Neuronal stem cell (in vitro differentiated cells): ENCODE data around the gene IQCK.

Experiments used
- DNase-seq: peaks from one replicate; pipeline ENCODE4 v3.0.0-alpha.2; 2013; ENCODE audit warnings: low spot score
- H2AFZ ChIP-seq: one replicate; pipeline ENCODE4 v1.6.1; 2013; ENCODE audit warnings: mild to moderate bottlenecking, low read length, inconsistent platforms
- H2AK5ac ChIP-seq: 2 replicates; pipeline ENCODE4 v1.6.1; 2013; ENCODE audit warnings: low read depth, mild to moderate bottlenecking, inconsistent platforms, low read length, moderate library complexity, mixed read lengths
- H2BK120ac ChIP-seq: 2 replicates; pipeline ENCODE4 v1.6.1; 2013; ENCODE audit warnings: low read depth, mild to moderate bottlenecking, inconsistent platforms, low read length, moderate library complexity, mixed read lengths
- H2BK12ac ChIP-seq: one replicate; pipeline ENCODE4 v1.6.1; 2013; ENCODE audit warnings: low read length, inconsistent platforms
- H2BK15ac ChIP-seq: 2 replicates; pipeline ENCODE4 v1.6.1; 2013; ENCODE audit warnings: mild to moderate bottlenecking, low read length, inconsistent platforms, mixed read lengths
- H2BK5ac ChIP-seq: one replicate; pipeline ENCODE4 v1.6.1; 2013; ENCODE audit warnings: inconsistent platforms, mild to moderate bottlenecking, low read length, moderate library complexity
- H3K14ac ChIP-seq: one replicate; pipeline ENCODE4 v1.6.1; 2013; ENCODE audit warnings: low read length, inconsistent platforms
- H3K18ac ChIP-seq: 2 replicates; pipeline ENCODE4 v1.6.1; 2013; ENCODE audit warnings: low read length, inconsistent platforms
- H3K23ac ChIP-seq: 2 replicates; pipeline ENCODE4 v1.6.1; 2013; ENCODE audit warnings: low read depth, mild to moderate bottlenecking, mixed read lengths, low read length, inconsistent platforms; ENCODE audit not compliant: poor library complexity
- H3K27ac ChIP-seq: replicated peaks from 3 replicates; pipeline ENCODE4 v1.5.1; 2013; ENCODE audit warnings: low read length, inconsistent platforms
- H3K27me3 ChIP-seq, 3 experiments: 2 replicates each; pipeline ENCODE4 v1.6.1; 2013; ENCODE audit warnings: low read length in 3 of 3, mild to moderate bottlenecking in 2 of 3, inconsistent platforms in 1 of 3, low read depth in 1 of 3, mixed read lengths in 1 of 3, moderate library complexity in 1 of 3; ENCODE audit not compliant: control insufficient read depth in 3 of 3, insufficient read depth in 3 of 3
- H3K36me3 ChIP-seq, 2 donors: replicated peaks in 1 of 2; 2 replicates each; pipeline ENCODE4 v1.6.1; 2013; ENCODE audit warnings: low read length in 2 of 2; ENCODE audit not compliant: control insufficient read depth in 2 of 2, insufficient read depth in 2 of 2
- H3K4ac ChIP-seq: 2 replicates; pipeline ENCODE4 v1.6.1; 2013; ENCODE audit warnings: inconsistent platforms, mild to moderate bottlenecking, low read length, moderate library complexity
- H3K4me1 ChIP-seq, 2 donors: 1 replicate in 1 of 2; 2 replicates in 1 of 2; pipeline ENCODE4 v1.6.1; 2013; ENCODE audit warnings: low read length in 2 of 2, low read depth in 1 of 2; ENCODE audit not compliant: control insufficient read depth in 2 of 2, insufficient read depth in 1 of 2
- H3K4me2 ChIP-seq: one replicate; pipeline ENCODE4 v1.6.1; 2013; ENCODE audit warnings: mild to moderate bottlenecking, low read length, inconsistent platforms; ENCODE audit not compliant: insufficient read depth, poor library complexity, severe bottlenecking
- H3K4me3 ChIP-seq, 2 donors: 2 replicates each; pipeline ENCODE4 v1.5.1; 2013; ENCODE audit warnings: low read length in 2 of 2, mild to moderate bottlenecking in 2 of 2, inconsistent platforms in 1 of 2, moderate library complexity in 1 of 2
- H3K79me1 ChIP-seq: one replicate; pipeline ENCODE4 v1.6.1; 2013; ENCODE audit warnings: low read depth, mild to moderate bottlenecking, inconsistent platforms, low read length, moderate library complexity
- H3K9ac ChIP-seq: one replicate; pipeline ENCODE4 v1.6.1; 2013; ENCODE audit warnings: mild to moderate bottlenecking, low read depth, low read length, inconsistent platforms; ENCODE audit not compliant: poor library complexity
- H3K9me3 ChIP-seq, 2 donors: replicated peaks in 1 of 2; 2 replicates each; pipeline versions ENCODE3 to v1.6.1; 2013; ENCODE audit warnings: low read length in 2 of 2, mild to moderate bottlenecking in 2 of 2, inconsistent platforms in 1 of 2, low read depth in 1 of 2, mixed read lengths in 1 of 2, moderate library complexity in 1 of 2; ENCODE audit not compliant: control insufficient read depth in 2 of 2, insufficient read depth in 1 of 2
- H4K8ac ChIP-seq: one replicate; pipeline ENCODE4 v1.6.1; 2013; ENCODE audit warnings: low read depth, mild to moderate bottlenecking, inconsistent platforms, low read length, moderate library complexity
- H4K91ac ChIP-seq: one replicate; pipeline ENCODE4 v1.6.1; 2013; ENCODE audit warnings: low read length, low read depth, mild to moderate bottlenecking, inconsistent platforms; ENCODE audit not compliant: poor library complexity
- WGBS, 2 donors: extraction: QIAGEN DNeasy Blood & Tissue Kit; methylation state at CpG; one replicate each; pipeline ENCODE4 v1.1.7; 2013; ENCODE audit warnings: missing lambda C conversion rate in 2 of 2, mixed read lengths in 1 of 2; ENCODE audit not compliant: insufficient read length in 2 of 2, insufficient replicate concordance in 1 of 2; ENCODE audit errors: extremely low coverage in 2 of 2; 5-methylcytosine and 5-hydroxymethylcytosine counted together

The IQCK gene

DNA sequence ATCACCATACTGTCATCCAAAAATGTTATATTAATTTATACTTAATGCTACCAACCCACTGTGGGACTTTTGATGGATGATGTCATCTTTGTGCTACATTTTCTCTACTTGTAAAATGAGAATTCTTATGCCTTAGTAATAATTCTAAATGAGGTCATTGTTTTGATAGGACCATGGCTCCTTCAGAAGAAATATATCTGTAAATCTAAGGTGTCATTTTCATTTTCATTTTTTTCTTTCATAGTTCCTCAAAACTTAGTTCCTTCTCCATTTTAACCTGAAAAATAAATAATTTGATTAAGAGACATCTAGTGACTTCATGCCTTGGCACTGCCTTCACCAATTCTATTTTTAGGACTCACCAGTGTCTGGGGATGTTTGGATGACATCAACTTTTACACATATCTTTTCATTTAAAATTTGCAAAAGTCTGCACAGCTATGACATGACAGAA is 117.9 kb downstream of the IQCK start:
- no peak overlapping the region for H3K14ac ChIP-seq
- H3K4me1 ChIP-seq, result peaks cover 4 to 11% of the 10 kb centered on the region in 2 donors
- H3K9ac ChIP-seq, result no peak overlapping the region
- no peak overlapping the region for H2BK120ac ChIP-seq
- no peaks in the 10 kb centered on the region for H3K79me1 ChIP-seq
- no peak overlapping the region for H2AK5ac ChIP-seq
- DNase-seq, result no peak
- H3K4me2 ChIP-seq, result no peak overlapping the region
- H4K91ac ChIP-seq, result no peak overlapping the region
- no peak overlapping the region for H2AFZ ChIP-seq
- H3K18ac ChIP-seq, result no peak overlapping the region
- no peak overlapping the region for H2BK15ac ChIP-seq
- no peak overlapping the region for H3K4me3 ChIP-seq
- peaks cover 0 to 19% of the 10 kb centered on the region in 2 donors for H3K36me3 ChIP-seq
- no peaks in the 10 kb centered on the region for H3K27me3 ChIP-seq
- H3K9me3 ChIP-seq, result no peaks in the 10 kb centered on the region
- no peak overlapping the region for H2BK5ac ChIP-seq
- no peak overlapping the region for H4K8ac ChIP-seq
- H2BK12ac ChIP-seq, result no peak overlapping the region
- no peak overlapping the region for H3K4ac ChIP-seq
- no peak overlapping the region for H3K23ac ChIP-seq
- H3K27ac ChIP-seq, result no peak overlapping the region

DNA sequence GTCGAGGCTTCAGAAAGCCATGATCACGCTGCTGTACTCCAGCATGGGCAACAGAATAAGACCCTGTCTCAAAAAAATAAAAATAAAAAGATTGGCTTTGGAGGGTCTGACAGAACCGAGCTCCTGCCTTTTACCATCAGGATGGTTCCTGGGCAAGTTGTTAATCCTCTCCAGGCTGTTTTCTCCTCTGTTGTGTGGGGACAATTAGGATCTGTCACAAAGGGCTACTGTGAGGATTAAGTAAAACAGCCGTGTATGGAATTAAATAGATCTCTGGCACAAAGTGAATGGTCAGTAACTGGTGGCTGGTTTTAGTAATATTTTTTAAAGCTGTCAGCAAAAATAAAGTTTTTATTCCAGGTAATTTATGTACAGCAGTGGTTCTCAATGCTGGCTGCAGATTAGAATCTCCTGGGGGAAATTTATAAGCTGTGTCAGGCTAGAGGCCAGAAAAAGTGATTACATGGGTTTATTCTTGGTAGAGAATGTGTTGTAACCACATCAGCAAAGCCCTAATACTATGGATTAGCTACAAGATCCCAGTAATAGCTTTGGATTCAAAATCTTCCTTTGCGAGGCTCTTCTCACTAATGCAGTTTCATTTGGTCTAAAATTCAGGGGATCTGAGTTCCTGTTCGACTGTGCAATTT is 119.4 kb downstream of the IQCK start:
- Histone ChIP-seq H3K9ac (no peak overlapping the region), H3K27ac (no peak overlapping the region), H2BK12ac (no peak overlapping the region), H3K36me3 (peaks cover 0 to 15% of the 10 kb centered on the region in 2 donors), H2BK120ac (no peak overlapping the region), H2AK5ac (no peak overlapping the region), H3K79me1 (no peaks in the 10 kb centered on the region), H3K4me2 (no peak overlapping the region), H3K4me1 (peaks cover 4 to 11% of the 10 kb centered on the region in 2 donors), H3K4ac (no peak overlapping the region), H3K27me3 (no peaks in the 10 kb centered on the region), H2BK15ac (no peak overlapping the region), H2AFZ (peak overlapping the region; percentile 43), H3K4me3 (no peak overlapping the region), H3K14ac (no peak overlapping the region), H4K8ac (no peak overlapping the region), H2BK5ac (no peak overlapping the region), H3K18ac (no peak overlapping the region), H3K9me3 (no peaks in the 10 kb centered on the region), H4K91ac (no peak overlapping the region), H3K23ac (no peak overlapping the region)
- DNase-seq, result peak; percentile 54
- WGBS, 2 donors, result no CpG with 5 or more reads among the region's 6 CpGs

DNA sequence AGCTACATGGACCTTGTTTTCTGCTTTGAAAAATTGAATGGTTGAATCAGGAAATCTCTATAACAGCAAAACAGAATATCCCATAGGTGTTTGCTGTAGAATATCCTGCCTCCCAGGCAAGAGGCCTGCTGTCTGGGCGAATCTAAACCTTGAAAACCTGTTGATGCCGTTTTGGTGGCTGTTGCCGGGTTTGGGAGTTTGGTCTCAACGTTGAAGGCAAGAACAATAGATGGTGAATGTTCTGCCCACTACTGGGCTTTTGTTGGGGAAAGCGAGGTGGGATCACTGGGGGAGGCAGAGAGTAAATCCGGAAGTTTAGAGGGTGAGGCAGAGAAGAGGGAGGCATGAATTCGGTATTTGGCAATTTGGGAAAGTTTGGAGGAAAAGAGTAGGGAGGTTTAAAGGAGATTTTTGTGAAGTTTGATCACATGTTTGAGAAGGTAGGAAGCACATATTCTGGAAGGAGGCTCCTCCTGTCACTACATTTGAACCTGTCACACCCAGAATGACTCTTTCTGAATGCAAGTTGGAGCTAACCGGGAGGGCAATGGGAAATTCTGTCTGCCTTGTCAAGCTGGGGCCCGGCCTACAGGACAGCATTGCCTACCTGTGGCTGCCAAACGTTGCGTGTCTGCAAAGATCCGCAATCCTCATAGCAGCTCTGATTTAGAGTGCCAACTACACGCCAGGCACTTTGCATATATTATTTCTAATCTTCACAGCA is 120.1 kb downstream of the IQCK start:
- Histone ChIP-seq H3K4me3 (no peak overlapping the region), H2AK5ac (no peak overlapping the region), H3K23ac (no peak overlapping the region), H3K79me1 (no peaks in the 10 kb centered on the region), H4K91ac (no peak overlapping the region), H4K8ac (no peak overlapping the region), H3K4me1 (peaks cover 4 to 11% of the 10 kb centered on the region in 2 donors), H3K27me3 (no peaks in the 10 kb centered on the region), H3K27ac (no peak overlapping the region), H2BK5ac (no peak overlapping the region), H3K9ac (no peak overlapping the region), H2BK120ac (no peak overlapping the region), H3K14ac (no peak overlapping the region), H3K9me3 (no peaks in the 10 kb centered on the region), H3K36me3 (peaks cover 0 to 10% of the 10 kb centered on the region in 2 donors), H2BK12ac (no peak overlapping the region), H2AFZ (peak overlapping the region; percentile 43), H3K18ac (peak overlapping the region; percentile 41), H3K4me2 (peak overlapping the region; percentile 29), H2BK15ac (no peak overlapping the region), H3K4ac (no peak overlapping the region)
- DNase-seq, result peak; percentile 27
- WGBS, 2 donors, result 100% methylated on average over 1 of the region's 13 CpGs; no CpG with 5 or more reads in 1 of the 2 donors

- Histone ChIP-seq H3K4ac (no peak overlapping the region), H4K91ac (no peak overlapping the region), H3K36me3 (peaks cover 0 to 3% of the 10 kb centered on the region in 2 donors), H2AFZ (no peak overlapping the region), H3K27ac (no peak overlapping the region), H2BK120ac (no peak overlapping the region), H2BK5ac (no peak overlapping the region), H2BK15ac (no peak overlapping the region), H3K18ac (no peak overlapping the region), H3K79me1 (no peaks in the 10 kb centered on the region), H3K23ac (no peak overlapping the region), H2BK12ac (no peak overlapping the region), H3K9me3 (no peaks in the 10 kb centered on the region), H2AK5ac (no peak overlapping the region), H3K4me3 (no peak overlapping the region), H3K4me2 (no peak overlapping the region), H3K9ac (no peak overlapping the region), H4K8ac (no peak overlapping the region), H3K4me1 (peaks cover 4 to 11% of the 10 kb centered on the region in 2 donors), H3K27me3 (no peaks in the 10 kb centered on the region), H3K14ac (no peak overlapping the region)
- no CpG with 5 or more reads among the region's 3 CpGs for WGBS, 2 donors
- DNase-seq, result no peak
Observed at GRCh38 chr16:19840524-19841110, 122.5 kb downstream of the IQCK start.
